GM12875 (cell line): ENCODE data around the gene MN1.

Experiments used
- H3K4me3 ChIP-seq: one replicate; pipeline ENCODE4 v1.5.1; 2011; ENCODE audit warnings: low read depth, low read length, control low read depth
- CTCF ChIP-seq: IDR thresholded peaks from 2 replicates; pipeline ENCODE4 v1.5.1; 2011; ENCODE audit warnings: low read depth, mild to moderate bottlenecking, control low read depth, inconsistent platforms, low read length, moderate library complexity, borderline replicate concordance; ENCODE audit not compliant: insufficient read depth

MN1 gene

GRCh38 chr22:27788500-27789288 lies 12.9 kb downstream of the MN1 start:
- TF ChIP-seq CTCF, result no peak
- H3K4me3 ChIP-seq, result no peak overlapping the region

- no peak for TF ChIP-seq CTCF
- no peak overlapping the region for H3K4me3 ChIP-seq
These were observed 14.6 kb downstream of the MN1 start for GRCh38 chr22:27786965-27787364.

GRCh38 chr22:27786291-27786932 lies 15.1 kb downstream of the MN1 start:
- H3K4me3 ChIP-seq, result no peak overlapping the region
- TF ChIP-seq CTCF, result no peak

GRCh38 chr22:27785831-27786230 lies 15.7 kb downstream of the MN1 start:
- no peak overlapping the region for H3K4me3 ChIP-seq
- no peak for TF ChIP-seq CTCF

GRCh38 chr22:27784120-27784475 lies 17.5 kb downstream of the MN1 start:
- H3K4me3 ChIP-seq, result no peak overlapping the region
- no peak for TF ChIP-seq CTCF

GRCh38 chr22:27783436-27784119 lies 18.0 kb downstream of the MN1 start:
- no peak for TF ChIP-seq CTCF

GRCh38 chr22:27782088-27782487 lies 19.5 kb downstream of the MN1 start:
- H3K4me3 ChIP-seq, result no peak overlapping the region
- no peak for TF ChIP-seq CTCF

More at GRCh38 chr22:27783436-27784119, 18.0 kb downstream of the MN1 start:
- H3K4me3 ChIP-seq, result no peak overlapping the region
